ENCODE results near the gene NR5A1.

- TF ChIP-seq CTCF (IDR thresholded peaks at IDR 0.05; ENCODE audit: insufficient read depth, low read length, poor library complexity, severe bottlenecking) (no peak), EZH2phosphoT487 (conservative IDR thresholded peaks at IDR 0.05; ENCODE audit: low read length) (no peak)
These were observed 23.9 kb upstream of the NR5A1 start for GRCh38 chr9:124531115-124531514.
